ENCODE results near the gene PPAN. TPM values are rescaled to one million over a fixed set of nuclear protein-coding genes. Genes with fewer than 3 reads are reported as not detected.

The PPAN gene
- total and polyA plus RNA-seq, 12 donors, result 17.6 to 47.7 (median 20.8) TPM

DNA sequence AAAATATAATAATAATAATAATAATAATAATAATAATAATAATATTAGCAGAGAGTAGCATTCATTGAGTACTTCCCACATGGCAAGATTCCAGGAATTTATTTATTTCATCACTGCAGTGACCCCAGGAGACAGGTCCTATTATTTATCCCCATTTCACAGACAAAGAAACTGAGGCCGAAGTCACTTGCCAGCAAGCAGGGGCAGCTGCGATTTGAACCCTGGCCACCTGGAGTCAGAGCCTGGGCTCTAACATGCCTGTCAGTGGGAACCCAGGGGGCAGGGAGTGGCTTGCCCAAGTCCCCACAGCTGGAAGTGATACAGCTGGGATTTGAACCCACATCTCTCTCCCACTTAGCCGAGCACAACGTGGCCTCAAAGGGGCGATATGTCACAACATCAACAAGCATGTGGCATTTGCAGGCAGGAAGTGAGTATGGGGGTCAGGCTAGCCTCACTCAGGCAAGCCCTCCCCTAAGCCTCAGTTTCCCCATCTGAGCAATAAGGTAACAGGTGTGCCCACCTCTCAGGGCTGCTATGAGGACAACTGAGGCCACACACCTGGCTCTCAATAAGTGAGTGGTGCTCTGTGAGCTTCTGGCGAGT, 17.1 kb upstream of the PPAN start:
- 89 to 92% methylated on average over 6 of the region's 6 CpGs for WGBS, 2 donors
- Histone ChIP-seq H3K4me1 (peaks cover 0 to 15% (median 10%) of the 10 kb centered on the region in 9 donors), H3K9me3 (peaks cover 0 to 14% (median 0%) of the 10 kb centered on the region in 11 donors), H3K27ac (no peak overlapping the region), H3K4me3 (no peak overlapping the region), H3K27me3 (no peaks in the 10 kb centered on the region), H3K36me3 (peaks cover 0 to 56% (median 0%) of the 10 kb centered on the region in 9 donors)
- no peak for TF ChIP-seq CTCF (IDR thresholded peaks at IDR 0.05)
- intact Hi-C loops (cut with DNase I), result no loop called here
- ATAC-seq (no peak), DNase-seq (no peak)

GRCh38 chr19:10089801-10090375, 16.3 kb upstream of the PPAN start:
- no peak for TF ChIP-seq CTCF (IDR thresholded peaks at IDR 0.05)
- ATAC-seq (no peak), DNase-seq (no peak)
- Histone ChIP-seq H3K36me3 (peaks cover 0 to 56% (median 0%) of the 10 kb centered on the region in 9 donors), H3K4me1 (peaks cover 0 to 15% (median 10%) of the 10 kb centered on the region in 9 donors), H3K9me3 (peaks cover 0 to 14% (median 0%) of the 10 kb centered on the region in 11 donors), H3K4me3 (no peak overlapping the region), H3K27me3 (no peaks in the 10 kb centered on the region), H3K27ac (no peak overlapping the region)
- 79 to 87% methylated on average over 15 of the region's 15 CpGs for WGBS, 2 donors
- intact Hi-C loops (cut with DNase I), result no loop called here

- no peak overlapping the region for H3K4me3 ChIP-seq
- intact Hi-C loops (cut with DNase I), result no loop called here
- DNase-seq (no peak), ATAC-seq (no peak)
- peaks cover 0 to 20% (median 15%) of the 10 kb centered on the region in 9 donors for H3K4me1 ChIP-seq
- peaks cover 0 to 14% (median 0%) of the 10 kb centered on the region in 11 donors for H3K9me3 ChIP-seq
- H3K27ac ChIP-seq, result no peak overlapping the region
- H3K27me3 ChIP-seq, result no peaks in the 10 kb centered on the region
- peaks cover 0 to 56% (median 0%) of the 10 kb centered on the region in 9 donors for H3K36me3 ChIP-seq
- WGBS, 2 donors, result 93 to 95% methylated on average over 17 of the region's 17 CpGs
- TF ChIP-seq CTCF (IDR thresholded peaks at IDR 0.05), result no peak
Observed at GRCh38 chr19:10091370-10091687, 14.8 kb upstream of the PPAN start.

GRCh38 chr19:10091895-10092641, 14.1 kb upstream of the PPAN start:
- no peak overlapping the region for H3K4me3 ChIP-seq
- H3K27ac ChIP-seq, result no peak overlapping the region
- peaks cover 0 to 56% (median 0%) of the 10 kb centered on the region in 9 donors for H3K36me3 ChIP-seq
- no peaks in the 10 kb centered on the region for H3K27me3 ChIP-seq
- intact Hi-C loops (cut with DNase I), result no loop called here
- peaks cover 0 to 19% (median 15%) of the 10 kb centered on the region in 9 donors for H3K4me1 ChIP-seq
- WGBS, 2 donors, result 69 to 71% methylated on average over 13 of the region's 13 CpGs
- ATAC-seq, result no peak
- TF ChIP-seq CTCF (IDR thresholded peaks at IDR 0.05), result no peak
- no peak for DNase-seq
- peaks cover 0 to 14% (median 0%) of the 10 kb centered on the region in 11 donors for H3K9me3 ChIP-seq
